NCI-H510A (cell line): ENCODE measurements around the gene BAIAP2L2.
"Not testable (repeated sequence)": the region's sequence is repeated elsewhere in the genome, so short reads cannot be mapped to it uniquely, and the experiment has no call there.

ENCODE experiments used
- DNase-seq: peaks from one replicate; lab custom pipeline; 2025; lab: John Stamatoyannopoulos, UW

The BAIAP2L2 gene

DNA sequence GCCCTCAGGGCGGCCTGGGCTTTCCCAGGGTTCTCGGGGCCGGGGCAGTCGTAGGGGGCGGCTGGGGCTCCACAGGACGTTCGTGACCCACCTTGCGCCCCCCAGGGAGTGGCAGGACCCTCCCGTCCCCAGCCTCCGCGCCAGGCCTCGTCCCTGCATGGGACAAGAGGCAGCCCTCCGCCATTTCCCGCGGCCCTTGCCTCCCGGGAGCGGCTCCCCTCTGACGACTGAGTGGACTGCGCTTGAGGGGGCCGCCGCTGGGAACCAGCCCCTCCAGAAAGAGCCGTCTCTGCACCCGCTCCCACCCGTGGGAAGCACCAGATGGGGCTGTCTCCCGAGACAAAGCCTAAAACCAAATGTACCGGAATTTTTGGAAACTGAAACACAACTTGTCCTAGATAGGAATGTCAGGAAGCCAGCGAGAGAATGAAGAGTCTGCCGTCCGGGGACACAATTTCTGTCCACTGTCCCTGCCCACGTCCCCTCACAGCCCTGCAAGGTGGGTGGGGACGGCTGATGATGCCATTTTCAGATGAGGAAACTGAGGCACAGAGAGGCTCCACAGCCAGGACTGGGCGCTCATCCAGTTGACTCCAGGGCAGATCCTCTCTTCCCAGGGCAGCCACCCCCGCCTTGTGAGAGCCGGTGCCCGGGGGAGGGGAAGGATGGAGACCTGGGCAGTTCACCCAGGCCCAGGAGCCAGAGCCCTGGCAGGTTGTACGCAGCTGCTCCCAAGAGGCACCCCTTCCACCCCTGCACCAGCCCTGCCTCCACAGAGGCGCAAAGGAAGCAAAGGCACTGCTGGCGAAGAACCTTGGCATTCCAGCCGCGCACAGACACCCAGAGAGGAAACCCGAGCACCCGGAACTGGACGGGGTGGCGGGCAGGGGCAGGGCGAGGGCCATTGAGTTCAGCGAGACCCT, 71.3 kb downstream of the BAIAP2L2 start:
- no peak for DNase-seq

DNA sequence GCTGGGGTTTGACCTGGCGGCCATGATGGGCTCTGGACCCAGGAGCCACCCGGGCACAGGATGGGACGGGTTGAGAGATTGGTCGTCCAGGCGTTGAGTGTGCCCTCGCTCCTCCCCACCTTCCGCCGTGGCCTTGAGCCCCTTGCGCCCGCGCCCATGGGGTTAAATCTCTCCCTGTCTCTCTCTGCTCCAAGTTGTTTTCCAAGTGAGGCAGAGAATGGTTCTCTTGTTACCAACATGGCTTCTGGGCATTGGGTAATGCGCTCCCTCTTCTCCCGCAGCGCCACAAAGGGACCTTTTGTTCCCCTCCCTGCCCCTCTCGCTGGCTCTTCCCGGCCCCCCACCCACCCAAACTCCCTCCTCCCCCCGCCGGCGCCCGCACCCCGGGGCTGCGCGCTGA, 72.1 kb downstream of the BAIAP2L2 start:
- no peak for DNase-seq

DNA sequence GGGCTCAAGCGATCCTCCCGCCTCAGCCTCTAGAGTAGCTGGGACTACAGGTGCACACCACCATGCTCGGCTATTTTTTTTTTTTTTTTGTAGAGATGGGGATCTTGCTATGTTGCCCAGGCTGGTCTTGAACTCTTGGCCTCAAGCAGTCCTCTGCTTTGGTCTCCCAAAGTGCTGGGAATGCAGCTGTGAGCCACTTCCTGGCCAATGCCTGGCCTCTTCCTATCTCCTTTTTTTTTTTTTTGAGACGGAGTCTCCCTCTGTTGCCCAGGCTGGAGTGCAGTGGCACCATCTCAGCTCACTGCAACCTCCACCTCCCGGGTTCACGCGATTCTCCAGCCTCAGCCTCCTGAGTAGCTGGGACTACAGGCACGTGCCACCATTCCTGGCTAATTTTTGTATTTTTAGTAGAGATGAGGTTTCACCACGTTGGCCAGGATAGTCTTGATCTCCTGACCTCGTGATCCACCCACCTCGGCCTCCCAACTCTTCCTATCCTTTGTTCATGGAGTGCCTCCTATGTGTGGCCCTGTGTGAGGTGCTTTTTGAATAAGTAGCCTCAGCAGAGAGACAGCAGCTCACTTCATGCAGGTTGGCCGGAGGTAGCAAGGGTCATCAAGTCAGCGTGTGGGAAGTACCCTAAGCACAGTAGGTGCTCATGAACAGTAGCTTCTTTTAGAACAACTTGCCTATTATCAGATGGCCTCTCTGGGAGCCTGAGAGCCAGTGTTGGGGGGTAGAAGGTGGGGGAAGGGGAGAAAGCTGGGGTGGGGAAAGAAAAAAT, 72.9 kb downstream of the BAIAP2L2 start:
- DNase-seq: not testable (repeated sequence)

DNA sequence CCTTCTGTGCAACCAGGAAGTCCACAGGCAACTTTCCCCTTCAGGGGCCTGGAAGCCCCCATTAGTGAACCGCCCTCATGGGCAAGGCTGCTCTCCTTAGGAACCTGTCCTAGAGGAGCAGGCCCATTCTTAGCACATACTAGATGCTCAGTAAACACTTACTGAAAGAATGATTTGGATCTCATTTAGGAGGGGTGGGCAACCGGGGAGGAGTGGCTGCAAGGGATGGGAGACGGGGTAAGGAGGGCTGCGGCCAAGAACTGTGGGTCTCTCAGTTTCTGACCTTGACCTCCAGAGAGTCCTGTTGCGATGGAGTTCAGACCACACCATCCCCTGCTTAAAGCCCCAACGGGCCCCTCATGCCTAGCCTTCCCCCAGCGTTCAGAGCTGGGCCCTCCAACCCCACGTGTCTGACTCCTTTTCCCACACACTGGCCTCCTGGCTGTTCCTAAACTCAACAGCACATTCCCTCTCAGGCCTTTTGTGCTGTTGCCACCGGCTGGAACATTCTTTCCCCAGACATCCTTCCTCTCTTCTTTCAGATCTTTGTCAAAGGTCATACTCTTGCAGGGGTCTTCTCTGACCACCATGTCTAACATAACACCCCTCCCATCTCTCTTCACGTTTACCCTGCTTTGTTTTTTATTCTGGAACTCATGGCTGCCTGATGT, 74.0 kb downstream of the BAIAP2L2 start:
- DNase-seq: no peak

DNA sequence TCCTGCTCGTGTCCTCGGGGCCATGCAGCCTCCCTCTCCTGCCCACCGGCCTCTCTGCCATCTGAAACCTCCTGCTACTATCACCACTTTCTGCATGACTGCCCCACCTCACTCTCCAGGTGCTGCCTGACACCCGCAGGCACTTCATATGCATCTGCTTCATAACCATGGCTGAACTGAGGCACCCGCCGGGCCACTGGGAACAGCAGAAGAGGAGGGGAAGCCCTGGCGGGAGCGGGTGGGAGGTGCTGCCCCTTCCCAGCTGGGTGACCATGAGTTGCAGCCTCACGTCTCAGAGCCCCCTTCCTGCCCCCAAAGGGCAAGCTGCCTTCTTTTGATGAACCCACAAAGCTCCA, 75.0 kb downstream of the BAIAP2L2 start:
- DNase-seq: no peak
